ENCODE results near the gene TK1. TPM values are rescaled to one million over a fixed set of nuclear protein-coding genes. Genes with fewer than 3 reads are reported as not detected.

TK1 gene
- polyA plus RNA-seq, 4 donors = 6.9 to 60.6 (median 14.4) TPM

- peak overlapping the region; percentile 32 to 78 (median 73) for H3K27ac ChIP-seq (ENCODE audit: low read depth in 1 of 3, low read length in 2 of 3)
- H3K4me3 ChIP-seq (ENCODE audit: low read depth in 1 of 3, low read length in 3 of 3) = no peak overlapping the region
- H3K36me3 ChIP-seq (ENCODE audit: control insufficient read depth in 3 of 3, insufficient read depth in 2 of 3, low read depth in 1 of 3, low read length in 3 of 3) = peaks cover 0 to 5% (median 2%) of the 10 kb centered on the region in 3 donors
- no peaks in the 10 kb centered on the region for H3K27me3 ChIP-seq (ENCODE audit: control insufficient read depth in 3 of 3, insufficient read depth in 3 of 3, low read length in 3 of 3)
- H3K9me3 ChIP-seq (ENCODE audit: control insufficient read depth in 2 of 2, insufficient read depth in 1 of 2, low read depth in 1 of 2, low read length in 1 of 2) = no peaks in the 10 kb centered on the region
- H3K4me1 ChIP-seq (ENCODE audit: control insufficient read depth in 3 of 3, insufficient read depth in 2 of 3, low read depth in 1 of 3, low read length in 2 of 3) = peaks cover 3 to 83% (median 12%) of the 10 kb centered on the region in 3 donors
- WGBS, 3 donors = 28 to 46% (median 34%) methylated on average over 18 of the region's 18 CpGs
- no peak for FAIRE-seq
- DNase-seq = peak in 1 of 2 donors; percentile 75
Measured at GRCh38 chr17:78144736-78145641, 41.9 kb downstream of the TK1 start.

GRCh38 chr17:78144147-78144719, 42.6 kb downstream of the TK1 start:
- peaks cover 3 to 85% (median 12%) of the 10 kb centered on the region in 3 donors for H3K4me1 ChIP-seq (ENCODE audit: control insufficient read depth in 3 of 3, insufficient read depth in 2 of 3, low read depth in 1 of 3, low read length in 2 of 3)
- H3K36me3 ChIP-seq (ENCODE audit: control insufficient read depth in 3 of 3, insufficient read depth in 2 of 3, low read depth in 1 of 3, low read length in 3 of 3) = peaks cover 0 to 5% (median 2%) of the 10 kb centered on the region in 3 donors
- DNase-seq (peak; percentile 83 to 85), FAIRE-seq (no peak)
- H3K27ac ChIP-seq (ENCODE audit: low read depth in 1 of 3, low read length in 2 of 3) = peak overlapping the region; percentile 32 to 78 (median 73)
- 27 to 34% (median 30%) methylated on average over 11 of the region's 11 CpGs for WGBS, 3 donors
- no peaks in the 10 kb centered on the region for H3K27me3 ChIP-seq (ENCODE audit: control insufficient read depth in 3 of 3, insufficient read depth in 3 of 3, low read length in 3 of 3)
- H3K9me3 ChIP-seq (ENCODE audit: control insufficient read depth in 2 of 2, insufficient read depth in 1 of 2, low read depth in 1 of 2, low read length in 1 of 2) = no peaks in the 10 kb centered on the region
- no peak overlapping the region for H3K4me3 ChIP-seq (ENCODE audit: low read depth in 1 of 3, low read length in 3 of 3)

GRCh38 chr17:78143214-78144146, 43.4 kb downstream of the TK1 start:
- peaks cover 0 to 5% (median 2%) of the 10 kb centered on the region in 3 donors for H3K36me3 ChIP-seq (ENCODE audit: control insufficient read depth in 3 of 3, insufficient read depth in 2 of 3, low read depth in 1 of 3, low read length in 3 of 3)
- peak overlapping the region in 2 of 3 donors; percentile 73 to 78 for H3K27ac ChIP-seq (ENCODE audit: low read depth in 1 of 3, low read length in 2 of 3)
- H3K9me3 ChIP-seq (ENCODE audit: control insufficient read depth in 2 of 2, insufficient read depth in 1 of 2, low read depth in 1 of 2, low read length in 1 of 2) = no peaks in the 10 kb centered on the region
- H3K4me1 ChIP-seq (ENCODE audit: control insufficient read depth in 3 of 3, insufficient read depth in 2 of 3, low read depth in 1 of 3, low read length in 2 of 3) = peaks cover 3 to 80% (median 12%) of the 10 kb centered on the region in 3 donors
- FAIRE-seq (no peak), DNase-seq (no peak)
- no peaks in the 10 kb centered on the region for H3K27me3 ChIP-seq (ENCODE audit: control insufficient read depth in 3 of 3, insufficient read depth in 3 of 3, low read length in 3 of 3)
- 88 to 89% (median 89%) methylated on average over 20 to 21 of the region's 21 CpGs for WGBS, 3 donors
- no peak overlapping the region for H3K4me3 ChIP-seq (ENCODE audit: low read depth in 1 of 3, low read length in 3 of 3)

GRCh38 chr17:78142119-78142861, 44.6 kb downstream of the TK1 start:
- Histone ChIP-seq H3K9me3 (ENCODE audit: control insufficient read depth in 2 of 2, insufficient read depth in 1 of 2, low read depth in 1 of 2, low read length in 1 of 2) (no peaks in the 10 kb centered on the region), H3K4me1 (ENCODE audit: control insufficient read depth in 3 of 3, insufficient read depth in 2 of 3, low read depth in 1 of 3, low read length in 2 of 3) (peaks cover 3 to 74% (median 7%) of the 10 kb centered on the region in 3 donors), H3K27ac (ENCODE audit: low read depth in 1 of 3, low read length in 2 of 3) (peak overlapping the region in 2 of 3 donors; percentile 38 to 44), H3K4me3 (ENCODE audit: low read depth in 1 of 3, low read length in 3 of 3) (no peak overlapping the region), H3K27me3 (ENCODE audit: control insufficient read depth in 3 of 3, insufficient read depth in 3 of 3, low read length in 3 of 3) (no peaks in the 10 kb centered on the region), H3K36me3 (ENCODE audit: control insufficient read depth in 3 of 3, insufficient read depth in 2 of 3, low read depth in 1 of 3, low read length in 3 of 3) (peaks cover 0 to 5% (median 2%) of the 10 kb centered on the region in 3 donors)
- WGBS, 3 donors = 24 to 68% (median 49%) methylated on average over 16 of the region's 16 CpGs
- FAIRE-seq (no peak), DNase-seq (peak; percentile 61 to 91)

GRCh38 chr17:78141437-78142118, 45.3 kb downstream of the TK1 start:
- peak overlapping the region in 2 of 3 donors; percentile 38 to 44 for H3K27ac ChIP-seq (ENCODE audit: low read depth in 1 of 3, low read length in 2 of 3)

GRCh38 chr17:78140169-78141051, 46.4 kb downstream of the TK1 start:
- no peak for FAIRE-seq
- H3K27ac ChIP-seq (ENCODE audit: low read depth in 1 of 3, low read length in 2 of 3) = peak overlapping the region in 2 of 3 donors; percentile 47 to 70
- 22 to 30% (median 23%) methylated on average over 34 to 58 of the region's 58 CpGs for WGBS, 3 donors
- H3K4me3 ChIP-seq (ENCODE audit: low read depth in 1 of 3, low read length in 3 of 3) = peak overlapping the region in 1 of 3 donors; percentile 36
- H3K27me3 ChIP-seq (ENCODE audit: control insufficient read depth in 3 of 3, insufficient read depth in 3 of 3, low read length in 3 of 3) = no peaks in the 10 kb centered on the region
- no peaks in the 10 kb centered on the region for H3K9me3 ChIP-seq (ENCODE audit: control insufficient read depth in 2 of 2, insufficient read depth in 1 of 2, low read depth in 1 of 2, low read length in 1 of 2)
- DNase-seq = peak; percentile 98 to 99
- peaks cover 3 to 63% (median 7%) of the 10 kb centered on the region in 3 donors for H3K4me1 ChIP-seq (ENCODE audit: control insufficient read depth in 3 of 3, insufficient read depth in 2 of 3, low read depth in 1 of 3, low read length in 2 of 3)
- peaks cover 0 to 2% (median 2%) of the 10 kb centered on the region in 3 donors for H3K36me3 ChIP-seq (ENCODE audit: control insufficient read depth in 3 of 3, insufficient read depth in 2 of 3, low read depth in 1 of 3, low read length in 3 of 3)

More at GRCh38 chr17:78141437-78142118, 45.3 kb downstream of the TK1 start:
- Histone ChIP-seq H3K9me3 (ENCODE audit: control insufficient read depth in 2 of 2, insufficient read depth in 1 of 2, low read depth in 1 of 2, low read length in 1 of 2) (no peaks in the 10 kb centered on the region), H3K27me3 (ENCODE audit: control insufficient read depth in 3 of 3, insufficient read depth in 3 of 3, low read length in 3 of 3) (no peaks in the 10 kb centered on the region), H3K4me3 (ENCODE audit: low read depth in 1 of 3, low read length in 3 of 3) (no peak overlapping the region), H3K36me3 (ENCODE audit: control insufficient read depth in 3 of 3, insufficient read depth in 2 of 3, low read depth in 1 of 3, low read length in 3 of 3) (peaks cover 0 to 5% (median 2%) of the 10 kb centered on the region in 3 donors), H3K4me1 (ENCODE audit: control insufficient read depth in 3 of 3, insufficient read depth in 2 of 3, low read depth in 1 of 3, low read length in 2 of 3) (peaks cover 3 to 74% (median 7%) of the 10 kb centered on the region in 3 donors)
- FAIRE-seq = no peak
- no peak for DNase-seq
- WGBS, 3 donors = 54 to 72% (median 55%) methylated on average over 15 to 20 of the region's 20 CpGs
